ENCODE measurements around the gene SMIM14.

DNA sequence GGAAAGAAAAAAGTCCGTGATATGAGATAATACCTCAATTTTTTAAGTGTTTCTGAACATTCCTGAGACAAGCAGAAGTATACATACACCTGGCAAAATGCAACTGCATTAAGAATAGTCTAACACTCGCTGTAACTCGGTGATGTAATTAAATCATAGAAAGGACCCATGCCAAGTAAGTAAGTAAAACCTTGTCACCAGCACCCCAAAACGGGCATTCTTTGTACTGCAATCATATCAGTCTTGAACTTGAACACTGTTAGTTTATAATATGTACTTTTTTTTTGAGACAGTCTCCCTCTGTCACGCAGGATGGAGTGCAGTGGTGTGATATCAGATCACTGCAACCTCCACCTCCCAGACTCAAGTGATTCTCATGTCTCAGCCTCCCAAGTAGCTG lies 47.4 kb downstream of the SMIM14 start:
- TF ChIP-seq, protein P1, sequence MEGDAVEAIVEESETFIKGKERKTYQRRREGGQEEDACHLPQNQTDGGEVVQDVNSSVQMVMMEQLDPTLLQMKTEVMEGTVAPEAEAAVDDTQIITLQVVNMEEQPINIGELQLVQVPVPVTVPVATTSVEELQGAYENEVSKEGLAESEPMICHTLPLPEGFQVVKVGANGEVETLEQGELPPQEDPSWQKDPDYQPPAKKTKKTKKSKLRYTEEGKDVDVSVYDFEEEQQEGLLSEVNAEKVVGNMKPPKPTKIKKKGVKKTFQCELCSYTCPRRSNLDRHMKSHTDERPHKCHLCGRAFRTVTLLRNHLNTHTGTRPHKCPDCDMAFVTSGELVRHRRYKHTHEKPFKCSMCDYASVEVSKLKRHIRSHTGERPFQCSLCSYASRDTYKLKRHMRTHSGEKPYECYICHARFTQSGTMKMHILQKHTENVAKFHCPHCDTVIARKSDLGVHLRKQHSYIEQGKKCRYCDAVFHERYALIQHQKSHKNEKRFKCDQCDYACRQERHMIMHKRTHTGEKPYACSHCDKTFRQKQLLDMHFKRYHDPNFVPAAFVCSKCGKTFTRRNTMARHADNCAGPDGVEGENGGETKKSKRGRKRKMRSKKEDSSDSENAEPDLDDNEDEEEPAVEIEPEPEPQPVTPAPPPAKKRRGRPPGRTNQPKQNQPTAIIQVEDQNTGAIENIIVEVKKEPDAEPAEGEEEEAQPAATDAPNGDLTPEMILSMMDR (IDR thresholded peaks at IDR 0.05; ENCODE audit: low read depth, low read length, poor library complexity, severe bottlenecking) = no peak
- TF ChIP-seq EZH2phosphoT487 (IDR thresholded peaks at IDR 0.05; ENCODE audit: borderline replicate concordance, low read length) = no peak
